RKO (cell line): ENCODE data around the gene NPEPPS.
A peak's percentile ranks its signal among the peaks of the same experiment; 100 is the strongest.
"Not testable (repeated sequence)": the region's sequence is repeated elsewhere in the genome, so short reads cannot be mapped to it uniquely, and the experiment has no call there.

Source experiments
- DNase-seq: peaks from one replicate; pipeline ENCODE4 v3.0.0-alpha.2; 2016; ENCODE audit warnings: low spot score

The NPEPPS gene

DNA sequence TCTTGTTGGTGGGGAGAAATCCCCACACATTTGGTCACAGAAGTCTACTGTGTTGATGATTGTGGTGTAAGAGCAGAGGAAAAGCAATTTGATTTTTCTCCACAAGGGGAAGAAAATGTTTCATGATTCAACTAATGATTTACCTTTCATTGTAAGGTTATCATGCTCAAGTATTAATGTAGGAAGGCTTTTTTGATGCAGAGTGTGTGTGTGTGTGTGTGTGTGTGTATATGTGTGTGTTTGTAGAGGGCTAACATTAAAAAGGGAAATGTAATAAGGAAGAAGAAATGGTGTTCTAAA, 31.4 kb downstream of the NPEPPS start:
- DNase-seq: not testable (repeated sequence)

GRCh38 chr17:47567261-47567660, 36.4 kb downstream of the NPEPPS start:
- not testable (repeated sequence) for DNase-seq

DNA sequence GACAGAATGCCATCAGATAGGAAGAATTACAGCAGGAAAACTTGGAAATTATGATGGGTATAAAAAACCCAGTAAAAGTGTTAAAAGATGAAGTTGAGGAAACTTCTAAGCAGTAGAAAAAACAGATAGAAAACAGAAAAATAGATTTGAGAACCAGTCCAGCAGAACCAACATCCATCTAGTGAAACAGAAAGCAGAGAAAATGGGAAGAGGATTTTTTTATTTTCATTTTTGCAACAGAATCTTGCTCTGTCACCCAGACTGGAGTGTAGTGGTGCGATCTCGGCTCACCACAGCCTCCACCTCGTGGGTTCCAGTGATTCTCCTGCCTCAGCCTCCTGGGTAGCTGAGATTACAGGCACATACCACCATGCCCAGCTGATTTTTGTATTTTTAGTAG, 41.7 kb downstream of the NPEPPS start:
- DNase-seq: not testable (repeated sequence)

DNA sequence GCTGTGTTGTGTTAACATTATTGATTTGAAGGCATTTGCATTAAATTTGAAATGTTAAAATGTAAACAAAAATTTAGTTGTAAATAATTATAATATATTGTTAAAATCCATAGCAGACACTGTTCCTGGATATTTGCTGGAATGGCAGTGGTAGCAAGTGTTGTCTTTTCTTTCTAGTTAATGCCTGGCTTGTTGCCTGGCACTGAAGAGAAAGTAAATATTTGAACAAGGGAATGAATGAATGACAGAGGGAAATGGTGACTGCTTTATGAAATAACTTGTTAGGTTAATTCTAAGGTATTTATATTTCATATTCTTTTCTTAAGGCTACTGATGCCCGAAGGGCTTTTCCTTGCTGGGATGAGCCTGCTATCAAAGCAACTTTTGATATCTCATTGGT, 51.5 kb downstream of the NPEPPS start:
- not testable (repeated sequence) for DNase-seq

DNA sequence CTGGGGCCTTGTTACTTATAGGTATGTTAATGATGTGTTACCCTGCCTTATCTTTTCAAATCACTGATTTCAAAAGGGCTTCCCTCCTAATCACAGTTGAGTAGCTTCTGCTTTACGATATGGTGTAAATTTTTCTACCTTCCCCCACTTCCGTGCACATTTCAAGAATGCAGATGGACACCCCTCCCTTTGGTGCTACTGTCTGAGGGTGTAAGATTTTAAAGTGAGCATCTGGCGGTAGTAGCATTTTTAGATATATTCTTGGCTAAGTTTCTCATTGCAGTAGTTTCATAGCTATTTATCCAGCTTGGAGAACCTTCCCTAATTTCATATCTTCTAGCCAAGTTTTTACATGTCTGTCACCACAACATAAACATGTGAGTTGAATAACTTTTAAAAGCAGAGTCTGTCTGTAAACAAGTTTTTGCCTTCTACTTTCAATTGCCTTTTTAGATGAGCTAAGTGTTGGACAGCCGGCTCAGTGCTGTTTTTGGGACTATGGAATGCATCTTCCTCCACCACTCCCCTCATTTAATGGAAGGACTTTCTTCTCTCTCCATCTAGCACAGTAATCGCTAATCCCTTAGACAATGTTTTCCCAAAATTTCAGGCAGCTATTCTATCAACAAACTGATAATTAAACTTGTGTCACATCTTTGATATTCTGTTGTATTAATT, 55.6 kb downstream of the NPEPPS start:
- not testable (repeated sequence) for DNase-seq

GRCh38 chr17:47593522-47593921, 62.6 kb downstream of the NPEPPS start:
- not testable (repeated sequence) for DNase-seq

DNA sequence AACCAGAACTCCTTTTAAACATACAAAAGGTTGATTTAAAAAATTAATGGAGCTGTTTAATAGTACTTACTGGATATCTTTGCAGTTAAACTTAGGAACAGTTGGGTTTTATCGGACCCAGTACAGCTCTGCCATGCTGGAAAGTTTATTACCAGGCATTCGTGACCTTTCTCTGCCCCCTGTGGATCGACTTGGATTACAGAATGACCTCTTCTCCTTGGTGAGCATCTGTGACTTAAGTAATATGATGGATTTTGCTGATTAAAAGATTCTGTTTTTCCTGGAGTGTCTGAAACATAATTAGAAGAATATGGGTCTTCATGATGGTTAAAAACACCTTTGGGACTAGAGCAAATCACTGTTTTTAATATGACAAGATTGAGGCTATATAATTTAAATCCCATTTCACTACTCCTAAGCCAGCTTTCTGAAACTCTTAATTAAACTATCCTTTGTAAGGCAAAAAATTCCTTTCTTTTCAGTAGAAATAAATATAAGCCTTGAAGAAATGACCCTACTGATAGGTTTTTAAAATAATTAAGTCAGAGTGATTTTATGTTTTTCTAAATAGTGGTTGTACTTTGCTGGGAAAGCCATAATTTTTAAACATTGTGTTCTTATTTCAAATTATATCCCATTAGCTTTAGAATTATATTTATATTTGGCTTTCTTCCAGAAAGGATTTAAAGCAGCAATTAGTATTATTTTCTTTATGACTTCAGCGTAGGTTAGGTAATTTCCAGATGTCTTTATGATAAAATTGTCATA, 73.1 kb downstream of the NPEPPS start:
- DNase-seq: no peak

GRCh38 chr17:47604598-47604927, 73.7 kb downstream of the NPEPPS start:
- no peak for DNase-seq

DNA sequence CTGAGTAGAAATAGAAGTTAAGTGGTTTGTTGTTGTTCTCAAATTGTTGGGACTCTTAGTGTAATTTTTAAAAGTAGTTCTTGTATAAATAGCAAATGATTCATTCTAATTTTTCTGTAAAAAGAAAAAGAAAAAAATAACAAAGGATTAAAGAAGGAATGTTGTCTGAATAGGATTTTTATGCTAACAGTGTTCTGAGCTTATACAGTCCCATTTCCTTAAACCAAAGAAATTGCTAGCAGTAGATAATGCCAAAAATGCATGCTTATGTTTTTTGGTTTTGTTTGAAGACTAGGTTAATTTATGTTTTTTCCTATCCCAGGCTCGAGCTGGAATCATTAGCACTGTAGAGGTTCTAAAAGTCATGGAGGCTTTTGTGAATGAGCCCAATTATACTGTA, 74.1 kb downstream of the NPEPPS start:
- DNase-seq: no peak

GRCh38 chr17:47607481-47607880, 76.6 kb downstream of the NPEPPS start:
- no peak for DNase-seq

DNA sequence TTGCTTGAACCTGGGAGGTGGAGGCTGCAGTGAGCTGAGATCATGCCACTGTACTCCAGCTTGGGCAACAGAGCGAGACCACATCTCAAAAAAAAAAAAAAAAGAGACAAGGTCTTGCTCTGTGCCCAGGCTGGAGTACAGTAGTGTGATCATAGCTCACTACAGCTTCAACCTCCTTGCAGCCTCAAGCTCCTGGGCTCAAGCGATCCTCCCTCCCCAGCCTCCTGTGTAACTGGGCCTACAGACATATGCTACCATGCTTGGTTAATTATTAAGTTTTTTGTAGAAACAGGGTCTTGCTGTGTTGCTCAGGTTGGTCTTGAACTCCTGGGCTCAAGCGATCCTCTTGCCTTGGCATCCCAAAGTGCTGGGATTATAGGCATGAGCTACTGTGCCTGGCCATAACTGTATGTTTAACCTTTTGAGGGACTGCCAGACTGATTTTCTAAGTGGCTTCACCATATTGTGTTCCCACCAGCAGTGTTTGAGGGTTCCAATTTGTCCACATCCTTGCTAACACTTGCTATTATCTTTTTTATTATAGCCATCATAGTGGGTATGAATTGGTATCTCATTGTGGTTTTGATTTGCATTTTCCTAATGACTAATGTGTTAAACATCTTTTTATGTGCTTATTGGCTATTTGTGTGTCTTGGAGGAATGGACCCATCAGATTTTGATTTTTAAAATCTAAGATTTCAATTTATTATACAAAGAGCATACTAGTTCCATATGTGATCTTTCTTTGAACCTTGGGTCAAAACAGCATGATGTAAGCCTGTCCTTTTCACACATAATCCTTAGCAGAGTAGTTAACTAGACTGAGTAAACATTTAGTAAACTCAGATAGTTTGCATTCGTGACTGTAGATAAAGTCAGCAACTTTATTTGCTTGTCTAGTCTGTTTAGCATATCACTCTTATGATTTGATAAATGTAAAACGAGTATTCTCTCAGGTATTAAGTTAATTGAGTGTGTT, 80.8 kb downstream of the NPEPPS start:
- no peak for DNase-seq

DNA sequence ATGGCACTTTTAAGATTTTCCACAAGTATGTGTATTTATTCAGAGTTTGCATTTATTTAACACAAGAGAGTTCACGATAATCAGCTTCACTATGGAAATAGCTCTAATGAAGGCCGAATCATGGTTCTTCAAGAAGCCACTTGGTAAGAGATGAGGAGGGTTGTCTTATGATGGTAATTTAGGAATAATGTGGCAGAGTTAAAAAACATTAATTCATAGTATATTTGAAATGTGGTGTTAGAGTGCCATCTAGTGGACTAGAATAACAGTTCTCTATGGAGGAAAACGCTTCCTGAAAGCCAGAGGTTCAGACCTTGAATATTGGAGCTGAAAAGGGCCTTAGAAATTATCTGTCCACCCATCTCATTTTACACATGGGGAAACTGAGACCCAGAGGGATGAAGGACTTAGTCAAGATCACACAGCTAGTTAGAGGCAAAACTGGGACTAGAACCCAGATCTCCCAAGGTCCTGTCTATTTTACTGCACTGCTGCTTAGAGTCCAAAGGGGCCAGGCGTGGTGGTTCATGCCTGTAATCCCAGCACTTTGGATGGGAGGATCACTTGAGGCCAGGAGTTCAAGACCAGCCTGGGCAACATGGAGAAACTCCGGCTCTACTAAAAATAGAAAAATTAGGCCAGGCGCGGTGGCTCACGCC, 85.0 kb downstream of the NPEPPS start:
- peak; percentile 70 for DNase-seq

DNA sequence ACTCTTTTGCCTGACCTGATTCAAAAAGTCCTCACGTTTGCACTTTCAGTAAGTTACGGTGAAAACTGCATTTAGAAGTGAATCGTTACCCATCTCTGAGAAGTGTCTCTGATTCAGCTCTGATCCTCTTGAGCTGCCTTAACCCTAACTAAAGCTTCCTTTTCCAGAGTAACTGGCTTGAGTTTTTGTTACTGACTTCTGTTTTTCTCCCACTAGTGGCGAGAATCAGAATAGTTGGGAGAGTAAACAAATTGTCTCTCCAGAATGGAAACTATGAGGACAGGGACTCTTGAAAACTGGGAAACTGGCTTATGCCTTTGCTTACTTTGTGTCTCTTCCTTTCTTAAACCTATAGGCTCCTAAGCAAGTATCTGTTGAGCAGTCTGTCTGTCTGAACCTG, 87.5 kb downstream of the NPEPPS start:
- DNase-seq: peak; percentile 50

DNA sequence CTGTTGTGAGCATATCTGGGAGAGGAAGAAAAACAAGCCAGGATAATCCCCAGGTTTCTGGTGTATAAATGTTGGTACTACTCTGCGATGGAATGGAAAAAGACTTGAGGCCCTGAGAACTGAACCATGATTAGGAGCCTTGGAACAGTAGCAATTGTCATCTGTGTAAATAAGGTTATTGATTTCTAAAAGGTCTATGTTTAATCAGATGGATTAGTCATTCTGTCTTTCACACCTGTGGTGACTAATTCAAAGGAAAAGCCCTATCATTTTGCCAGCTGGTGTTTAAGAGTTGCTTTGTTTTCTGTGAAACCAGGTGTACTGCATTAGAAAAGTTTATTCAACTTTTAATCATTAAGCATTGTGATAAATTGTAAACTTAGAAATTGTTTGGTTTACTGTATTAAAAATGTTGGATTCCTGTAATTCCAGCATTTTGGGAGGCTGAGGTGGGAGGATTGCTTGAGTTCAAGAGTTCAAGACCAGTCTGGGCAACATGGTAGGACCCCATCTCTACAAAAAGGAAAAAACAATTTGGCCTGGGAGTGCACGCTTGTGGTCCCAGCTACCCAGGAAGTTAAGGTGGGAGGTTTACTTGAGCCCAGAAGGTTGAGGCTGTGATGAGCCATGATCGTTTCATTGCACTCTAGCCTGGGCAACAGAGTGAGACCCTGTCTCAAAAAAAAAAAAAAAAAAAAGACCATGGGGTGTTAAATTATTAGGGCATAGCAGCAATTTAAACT, 89.8 kb downstream of the NPEPPS start:
- no peak for DNase-seq

DNA sequence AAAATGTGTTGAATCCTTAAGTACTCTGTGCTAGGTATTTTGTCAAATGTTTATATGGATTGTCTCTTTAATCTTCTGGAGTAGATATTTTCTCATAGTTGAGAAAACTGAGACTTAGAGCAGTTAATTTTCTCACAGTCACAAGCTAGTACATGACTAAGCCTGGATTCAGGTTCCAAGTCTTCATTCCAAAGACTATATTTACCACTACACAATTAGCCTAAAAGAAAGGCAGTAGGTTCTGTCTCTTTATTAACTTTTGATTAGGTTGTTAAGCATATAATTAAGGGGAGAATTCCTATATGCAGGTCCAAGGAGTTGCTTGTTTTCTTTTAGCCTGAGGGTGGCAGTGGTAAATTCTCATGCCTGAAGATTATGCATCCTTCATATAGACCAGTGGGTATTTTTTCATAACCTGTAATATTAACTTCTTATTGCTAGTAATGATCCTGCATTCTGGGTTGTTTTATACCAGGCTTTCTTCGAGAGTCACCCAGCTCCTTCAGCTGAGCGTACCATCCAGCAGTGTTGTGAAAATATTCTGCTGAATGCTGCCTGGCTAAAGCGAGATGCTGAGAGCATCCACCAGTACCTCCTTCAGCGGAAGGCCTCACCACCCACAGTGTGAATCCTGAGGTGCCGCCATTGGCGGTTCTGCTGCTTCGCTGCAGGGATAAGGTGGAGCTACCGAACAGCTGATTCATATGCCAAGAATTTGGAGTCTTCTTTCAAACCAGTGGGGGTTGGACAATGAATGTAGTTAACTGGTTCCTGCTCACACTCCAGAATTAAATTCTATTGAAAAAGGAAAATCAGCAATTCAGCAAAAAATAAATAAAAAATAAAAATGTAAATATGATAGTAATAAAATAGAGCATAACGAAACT, 90.6 kb downstream of the NPEPPS start:
- DNase-seq: peak; percentile 45

DNA sequence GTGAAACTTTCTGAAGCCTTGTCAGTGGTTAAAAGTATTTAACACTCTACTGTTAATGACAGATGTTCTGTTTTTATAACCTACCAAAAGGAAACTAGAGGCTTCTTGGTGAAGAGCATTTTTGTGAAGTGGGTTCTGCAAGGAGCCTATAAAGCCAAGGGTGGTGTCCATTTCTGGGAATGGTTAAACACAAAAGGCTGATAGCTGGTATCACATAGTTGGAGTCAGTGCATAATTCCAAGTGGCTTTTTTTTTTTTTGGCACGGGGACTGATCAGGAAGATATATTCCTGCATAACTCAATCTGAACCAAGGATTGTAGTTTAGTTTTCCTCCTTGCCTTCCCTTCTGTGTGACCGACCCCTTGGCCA, 91.3 kb downstream of the NPEPPS start:
- DNase-seq: no peak

DNA sequence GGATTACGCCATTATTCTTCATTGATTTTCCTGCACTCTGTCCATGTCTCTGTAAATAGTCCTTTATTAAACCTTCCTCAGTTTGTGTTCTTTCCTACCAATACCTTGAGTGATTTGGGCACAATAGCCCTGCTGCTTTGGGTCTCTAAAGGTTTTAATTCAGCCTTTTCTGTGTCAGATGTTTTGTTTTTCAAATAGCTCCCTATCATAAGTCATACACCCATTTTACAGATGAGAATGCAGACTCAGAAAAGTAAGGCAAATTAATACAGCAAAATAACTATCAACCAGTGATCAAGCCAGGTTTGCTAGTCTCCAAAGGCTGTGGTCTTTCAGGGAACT, 93.8 kb downstream of the NPEPPS start:
- DNase-seq: no peak

GRCh38 chr17:47628014-47628566, 97.2 kb downstream of the NPEPPS start:
- DNase-seq: no peak

DNA sequence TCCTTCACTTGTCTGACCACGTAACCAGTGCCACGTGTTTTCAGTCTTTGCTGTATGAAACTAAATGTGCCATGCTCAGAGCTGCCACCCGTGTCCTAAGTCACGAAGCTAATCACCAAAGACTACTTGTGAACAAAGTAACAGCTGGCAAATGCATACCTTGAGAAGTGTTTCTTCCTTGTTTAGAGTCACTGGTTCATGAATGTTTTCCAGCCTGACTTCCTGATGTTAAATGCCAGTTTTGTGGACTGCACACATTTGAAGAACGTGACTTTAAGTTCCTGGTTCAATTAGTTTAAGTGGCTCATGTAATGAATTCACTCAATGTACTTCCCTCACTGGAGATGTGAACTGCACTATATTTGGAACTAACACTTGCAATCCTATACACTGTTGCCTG, 98.9 kb downstream of the NPEPPS start:
- DNase-seq: no peak

GRCh38 chr17:47630614-47631013, 99.7 kb downstream of the NPEPPS start:
- DNase-seq: no peak
